ENCODE data around the gene SHOC2.

The SHOC2 gene

GRCh38 chr10:110946496-110946895 is 27.1 kb downstream of the SHOC2 start:
- DNase-seq (ENCODE audit: low spot score): no peak

GRCh38 chr10:110947061-110947595 is 27.7 kb downstream of the SHOC2 start:
- no peak for DNase-seq (ENCODE audit: low spot score)

- DNase-seq (ENCODE audit: low spot score): no peak
Measured at GRCh38 chr10:110951381-110951780, 32.0 kb downstream of the SHOC2 start.

- no peak for DNase-seq (ENCODE audit: low spot score)
Measured at GRCh38 chr10:110957606-110958005, 38.2 kb downstream of the SHOC2 start.

GRCh38 chr10:110959379-110960332 is 40.3 kb downstream of the SHOC2 start:
- no peak for DNase-seq (ENCODE audit: low spot score)

GRCh38 chr10:110960333-110960712 is 40.9 kb downstream of the SHOC2 start:
- DNase-seq (ENCODE audit: low spot score): no peak

GRCh38 chr10:110962443-110962842 is 43.0 kb downstream of the SHOC2 start:
- DNase-seq (ENCODE audit: low spot score): no peak

- no peak for DNase-seq (ENCODE audit: low spot score)
Measured at GRCh38 chr10:110963162-110963561, 43.8 kb downstream of the SHOC2 start.

- no peak for DNase-seq (ENCODE audit: low spot score)
Measured at GRCh38 chr10:110964681-110965080, 45.3 kb downstream of the SHOC2 start.

- DNase-seq (ENCODE audit: low spot score): no peak
Measured at GRCh38 chr10:110965216-110965615, 45.8 kb downstream of the SHOC2 start.

GRCh38 chr10:110966146-110966545 is 46.7 kb downstream of the SHOC2 start:
- no peak for DNase-seq (ENCODE audit: low spot score)

GRCh38 chr10:110967009-110967630 is 47.7 kb downstream of the SHOC2 start:
- no peak for DNase-seq (ENCODE audit: low spot score)

GRCh38 chr10:110967645-110968044 is 48.2 kb downstream of the SHOC2 start:
- no peak for DNase-seq (ENCODE audit: low spot score)

GRCh38 chr10:110969183-110969582 is 49.8 kb downstream of the SHOC2 start:
- no peak for DNase-seq (ENCODE audit: low spot score)

- no peak for DNase-seq (ENCODE audit: low spot score)
Measured at GRCh38 chr10:110971638-110972037, 52.2 kb downstream of the SHOC2 start.

GRCh38 chr10:110972231-110973134 is 53.1 kb downstream of the SHOC2 start:
- no peak for DNase-seq (ENCODE audit: low spot score)

GRCh38 chr10:110973400-110973799 is 54.0 kb downstream of the SHOC2 start:
- no peak for DNase-seq (ENCODE audit: low spot score)

GRCh38 chr10:110976577-110976976 is 57.2 kb downstream of the SHOC2 start:
- DNase-seq (ENCODE audit: low spot score): no peak

- DNase-seq (ENCODE audit: low spot score): no peak
Measured at GRCh38 chr10:110977662-110978061, 58.3 kb downstream of the SHOC2 start.

GRCh38 chr10:110978204-110978603 is 58.8 kb downstream of the SHOC2 start:
- no peak for DNase-seq (ENCODE audit: low spot score)

GRCh38 chr10:110979611-110980010 is 60.2 kb downstream of the SHOC2 start:
- no peak for DNase-seq (ENCODE audit: low spot score)

- DNase-seq (ENCODE audit: low spot score): no peak
Measured at GRCh38 chr10:110980807-110981206, 61.4 kb downstream of the SHOC2 start.
